Stomach (tissue), 9 donors: ENCODE results near the gene STAC3. TPM values are rescaled to one million over a fixed set of nuclear protein-coding genes. Genes with fewer than 3 reads are reported as not detected.

Experiments used
- DNase-seq, 2 donors: peaks; one replicate each; pipeline versions ENCODE4 v3.0.0 to v3.0.0-alpha.2; 2013 to 2019
- H3K27ac ChIP-seq, 5 donors: fragments of 200-600 bp in 4 of 5; sonication (generic) in 4 of 5; one replicate each; pipeline ENCODE4 v1.5.1; 2013 to 2019; ENCODE audit warnings: mild to moderate bottlenecking in 1 of 5, moderate library complexity in 1 of 5
- H3K27me3 ChIP-seq, 3 donors: fragments of 200-600 bp; sonication (generic); one replicate each; pipeline ENCODE4 v1.5.1; 2017 to 2019; ENCODE audit warnings: mixed run types in 1 of 3
- H3K36me3 ChIP-seq, 4 donors: fragments of 200-600 bp; sonication (generic); 1 replicate in 3 of 4; 2 replicates in 1 of 4; pipeline ENCODE4 v1.5.1; 2016 to 2019
- H3K4me1 ChIP-seq, 4 donors: fragments of 200-600 bp; sonication (generic); one replicate each; pipeline ENCODE4 v1.5.1; 2016 to 2019
- H3K4me3 ChIP-seq, 4 donors: fragments of 200-600 bp; sonication (generic) in 3 of 4; one replicate each; pipeline ENCODE4 v1.5.1; 2016 to 2019; ENCODE audit warnings: mild to moderate bottlenecking in 1 of 4
- H3K9me3 ChIP-seq, 4 donors: fragments of 200-600 bp; sonication (generic); one replicate each; pipeline ENCODE4 v1.5.1; 2016 to 2019
- CTCF ChIP-seq, 7 experiments: fragments of 450-650 bp in 4 of 7; fragments of 200-600 bp in 3 of 7; sonication (generic) in 3 of 7; IDR thresholded peaks; one replicate each; pipeline ENCODE4 v1.5.1; 2016 to 2019; ENCODE audit warnings: antibody characterized with exemption in 7 of 7, control low read depth in 2 of 7, mild to moderate bottlenecking in 1 of 7
- EP300 ChIP-seq: sonication (generic); formaldehyde crosslinking; IDR thresholded peaks from one replicate; pipeline ENCODE4 v1.6.1; 2017; ENCODE audit warnings: antibody characterized with exemption
- POLR2A ChIP-seq, 4 donors: fragments of 450-650 bp; IDR thresholded peaks; one replicate each; pipeline ENCODE4 v1.6.1; 2016; ENCODE audit warnings: antibody characterized with exemption in 4 of 4, control low read depth in 2 of 4, mild to moderate bottlenecking in 1 of 4, moderate library complexity in 1 of 4
- POLR2AphosphoS5 ChIP-seq, 3 donors: sonication (generic); formaldehyde crosslinking; IDR thresholded peaks; one replicate each; pipeline ENCODE4 v1.6.1; 2016; ENCODE audit warnings: antibody characterized with exemption in 3 of 3
- WGBS, 5 donors: extraction: QIAGEN DNeasy Blood & Tissue Kit in 3 of 5; methylation state at CpG; one replicate each; pipeline versions ENCODE4 v1.1.5 to v1.1.7; 2013 to 2018; 5-methylcytosine and 5-hydroxymethylcytosine counted together
- intact Hi-C: fragments of 100-400 bp; cut with DNase I; formaldehyde crosslinking; loops from one replicate; pipeline ENCODE4 v1.15.1; 2023; ENCODE audit warnings: low total_unique reads
- polyA plus RNA-seq, 3 donors: library from polyadenylated mRNA; stranded (reverse); fragments of 200-250 nt; gene quantifications; one replicate each; pipeline ENCODE4 v1.2.3, GENCODE V29; 2013
- total RNA-seq, 5 donors: library from RNA; depleted of rRNA; stranded (reverse); fragments of >200 nt; gene quantifications; one replicate each; pipeline versions ENCODE4 v1.1.0 to v1.2.3, GENCODE V29; 2014 to 2016
- donor health status: healthy with polysubstance abuse.
- donor health status: Bipolar disorder and iron deficiency.
- donor health status: healthy.

STAC3 gene
- total and polyA plus RNA-seq, 8 donors = 0.55 to 5.1 (median 2.3) TPM; not detected in 1

DNA sequence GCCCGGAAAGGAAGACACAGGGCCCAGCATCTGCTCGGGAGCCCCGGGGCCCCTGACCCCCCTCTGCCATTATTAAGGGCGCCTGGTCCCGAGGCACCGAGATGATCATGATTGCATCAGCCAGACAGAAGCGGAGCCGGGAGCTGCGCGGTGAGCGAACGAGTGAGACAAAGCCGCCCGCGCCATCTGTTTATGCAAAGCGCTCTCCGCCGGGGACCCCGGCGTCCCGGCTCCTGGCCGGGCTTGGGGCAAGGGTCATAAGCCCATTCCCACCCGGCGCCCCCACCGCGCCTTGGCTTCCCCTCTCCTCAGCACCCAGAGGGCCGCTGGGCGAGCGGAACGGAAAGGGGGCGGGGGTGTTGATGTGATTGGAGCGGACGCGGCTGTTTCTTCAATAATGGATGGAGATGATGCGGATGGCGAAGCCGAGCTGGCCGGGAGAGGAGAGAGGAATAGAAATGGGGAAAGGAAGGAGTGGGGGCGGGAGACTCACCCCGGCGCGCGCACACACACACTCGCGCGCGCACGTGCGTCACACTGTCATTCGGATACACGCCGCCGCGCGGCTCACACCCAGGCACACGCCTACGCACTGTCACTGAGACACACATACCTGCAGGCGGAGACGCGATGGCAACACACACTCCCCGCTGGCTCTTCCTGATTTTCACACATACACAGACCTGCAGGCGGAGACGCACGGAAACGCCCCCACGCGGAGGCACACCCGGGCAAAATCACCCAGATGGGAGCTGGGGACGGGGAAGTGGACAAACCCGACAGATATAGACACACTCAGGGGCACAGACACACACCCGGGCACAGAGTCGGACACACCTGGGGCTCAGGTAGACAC lies 10.7 kb downstream of the STAC3 start:
- Histone ChIP-seq H3K4me1 (peaks cover 59 to 89% (median 85%) of the 10 kb centered on the region in 4 donors), H3K27ac (peak overlapping the region in 3 of 5 donors; percentile 15 to 25 (median 24)), H3K4me3 (peak overlapping the region; percentile 40 to 61 (median 52)), H3K27me3 (peaks cover 24 to 97% (median 72%) of the 10 kb centered on the region in 3 donors), H3K9me3 (no peaks in the 10 kb centered on the region), H3K36me3 (no peaks in the 10 kb centered on the region)
- peak; percentile 52 to 84 for DNase-seq
- no peak for TF ChIP-seq POLR2AphosphoS5 (IDR thresholded peaks at IDR 0.05)
- TF ChIP-seq EP300 = no peak
- no peak for TF ChIP-seq CTCF (IDR thresholded peaks at IDR 0.05)
- no peak for TF ChIP-seq POLR2A (IDR thresholded peaks at IDR 0.05)
- WGBS, 5 donors = 0 to 1% (median 1%) methylated on average over 35 to 72 of the region's 72 CpGs
- intact Hi-C loops = no loop called here

- no peak for TF ChIP-seq POLR2A (IDR thresholded peaks at IDR 0.05)
- TF ChIP-seq EP300 = no peak
- no peak for TF ChIP-seq POLR2AphosphoS5 (IDR thresholded peaks at IDR 0.05)
- TF ChIP-seq CTCF (IDR thresholded peaks at IDR 0.05) = no peak
- no peak for DNase-seq
- peaks cover 59 to 95% (median 91%) of the 10 kb centered on the region in 4 donors for H3K4me1 ChIP-seq
- peak overlapping the region; percentile 40 to 61 (median 52) for H3K4me3 ChIP-seq
- WGBS, 5 donors = 1 to 5% (median 2%) methylated on average over 14 of the region's 14 CpGs
- intact Hi-C loops = no loop called here
- H3K27ac ChIP-seq = peak overlapping the region in 2 of 5 donors; percentile 15 to 24
- peaks cover under 1 to 5% (median 2%) of the 10 kb centered on the region in 4 donors for H3K36me3 ChIP-seq
- H3K9me3 ChIP-seq = no peaks in the 10 kb centered on the region
- H3K27me3 ChIP-seq = peaks cover 24 to 98% (median 72%) of the 10 kb centered on the region in 3 donors
Observed at GRCh38 chr12:57239587-57240065, 11.4 kb downstream of the STAC3 start.

DNA sequence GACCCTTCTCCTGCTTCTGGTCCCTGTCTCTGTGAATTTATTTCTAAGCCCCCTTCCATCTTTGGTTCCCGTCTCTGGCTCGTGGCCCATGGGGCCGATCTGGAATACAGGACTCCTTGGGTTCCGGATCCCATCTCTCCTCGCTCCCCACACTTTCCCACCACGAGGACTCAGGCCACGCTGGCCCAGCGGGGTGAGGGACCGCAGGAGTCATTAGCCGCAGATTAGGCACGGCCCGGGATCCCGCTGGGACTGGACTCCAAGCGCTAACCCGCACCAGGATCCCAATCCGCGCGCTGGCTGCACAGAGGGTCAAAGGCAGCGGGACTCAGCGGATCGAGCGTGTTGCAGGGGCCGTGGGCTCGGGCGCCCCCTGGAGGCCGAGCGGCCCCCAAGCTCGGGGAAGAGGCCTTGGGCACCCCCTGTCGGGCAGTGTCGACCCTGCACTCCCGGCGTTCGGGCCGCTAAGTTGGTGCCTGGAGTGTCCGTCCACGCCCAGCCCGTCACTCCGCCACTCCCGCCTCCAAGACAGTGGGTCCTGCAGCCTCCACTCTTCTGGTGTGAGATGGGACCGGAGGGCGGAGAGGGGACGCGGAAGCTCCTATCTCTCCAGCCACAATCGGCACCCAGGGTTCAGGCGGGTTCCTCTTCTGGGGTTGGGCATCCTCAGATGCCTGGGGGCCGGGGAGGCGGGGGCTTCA lies 12.0 kb downstream of the STAC3 start:
- Histone ChIP-seq H3K36me3 (peaks cover 7 to 11% (median 8%) of the 10 kb centered on the region in 4 donors), H3K4me3 (peak overlapping the region; percentile 38 to 61 (median 52)), H3K4me1 (peaks cover 59 to 100% (median 89%) of the 10 kb centered on the region in 4 donors), H3K27me3 (peaks cover 22 to 92% (median 69%) of the 10 kb centered on the region in 3 donors), H3K27ac (no peak overlapping the region), H3K9me3 (no peaks in the 10 kb centered on the region)
- TF ChIP-seq CTCF (IDR thresholded peaks at IDR 0.05) (peak in 5 of 7 experiments; percentile 99 to 100 (median 99)), POLR2A (IDR thresholded peaks at IDR 0.05) (no peak), POLR2AphosphoS5 (IDR thresholded peaks at IDR 0.05) (peak in 2 of 3 donors; percentile 55 to 64), EP300 (no peak)
- WGBS, 5 donors = 1 to 6% (median 2%) methylated on average over 17 to 47 of the region's 47 CpGs
- intact Hi-C loops = no loop called here
- DNase-seq = peak; percentile 89 to 96
